ENCODE results near the gene B4GAT1. TPM values are rescaled to one million over a fixed set of nuclear protein-coding genes. Genes with fewer than 3 reads are reported as not detected.
A peak's percentile ranks its signal among the peaks of the same experiment; 100 is the strongest.

The B4GAT1 gene
- total and polyA plus RNA-seq, 9 of the 15 experiments (the other 6 are each of a cell fraction or from before 2014, with no cell fraction given), result 0.86 to 9.5 (median 3.8) TPM

GRCh38 chr11:66311965-66312548 is 35.4 kb downstream of the B4GAT1 start (continued):
- TF ChIP-seq ZNF23 (CRISPR knock-in tag; IDR thresholded peaks at IDR 0.05) (no peak), ZKSCAN1 (IDR thresholded peaks at IDR 0.05; ENCODE audit: low read depth, low read length) (no peak), ZNF253 (CRISPR knock-in tag; conservative IDR thresholded peaks at IDR 0.05) (no peak), ETV5 (CRISPR knock-in tag; IDR thresholded peaks at IDR 0.05; ENCODE audit: low read depth) (peak; percentile 23; the same call in 1 of the 2 replicates), ZNF395 (CRISPR knock-in tag; IDR thresholded peaks at IDR 0.05) (no peak), SOX6 (IDR thresholded peaks at IDR 0.05) (no peak), EHMT2 (IDR thresholded peaks at IDR 0.05) (no peak), SMARCA4 (IDR thresholded peaks at IDR 0.05) (peak; percentile 64; the same call in 1 of the 2 replicates), HNRNPK (IDR thresholded peaks at IDR 0.05; ENCODE audit: low read depth, low read length, poor library complexity, severe bottlenecking) (no peak), TFE3 (CRISPR knock-in tag; IDR thresholded peaks at IDR 0.05) (no peak), FOSL1 (tag; conservative IDR thresholded peaks at IDR 0.05) (no peak), ZSCAN32 (CRISPR knock-in tag; IDR thresholded peaks at IDR 0.05) (no peak), XRCC5 (IDR thresholded peaks at IDR 0.05; ENCODE audit: low read depth, low read length) (peak; percentile 87), ZNF589 (CRISPR knock-in tag; IDR thresholded peaks at IDR 0.05; ENCODE audit: low read depth) (no peak)
- TF ChIP-seq, protein P1, sequence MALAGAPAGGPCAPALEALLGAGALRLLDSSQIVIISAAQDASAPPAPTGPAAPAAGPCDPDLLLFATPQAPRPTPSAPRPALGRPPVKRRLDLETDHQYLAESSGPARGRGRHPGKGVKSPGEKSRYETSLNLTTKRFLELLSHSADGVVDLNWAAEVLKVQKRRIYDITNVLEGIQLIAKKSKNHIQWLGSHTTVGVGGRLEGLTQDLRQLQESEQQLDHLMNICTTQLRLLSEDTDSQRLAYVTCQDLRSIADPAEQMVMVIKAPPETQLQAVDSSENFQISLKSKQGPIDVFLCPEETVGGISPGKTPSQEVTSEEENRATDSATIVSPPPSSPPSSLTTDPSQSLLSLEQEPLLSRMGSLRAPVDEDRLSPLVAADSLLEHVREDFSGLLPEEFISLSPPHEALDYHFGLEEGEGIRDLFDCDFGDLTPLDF (CRISPR knock-in tag; IDR thresholded peaks at IDR 0.05), result 0 out of 2 replicates have a peak, but pooled peaks have one; percentile 80
- TF ChIP-seq, protein P2, sequence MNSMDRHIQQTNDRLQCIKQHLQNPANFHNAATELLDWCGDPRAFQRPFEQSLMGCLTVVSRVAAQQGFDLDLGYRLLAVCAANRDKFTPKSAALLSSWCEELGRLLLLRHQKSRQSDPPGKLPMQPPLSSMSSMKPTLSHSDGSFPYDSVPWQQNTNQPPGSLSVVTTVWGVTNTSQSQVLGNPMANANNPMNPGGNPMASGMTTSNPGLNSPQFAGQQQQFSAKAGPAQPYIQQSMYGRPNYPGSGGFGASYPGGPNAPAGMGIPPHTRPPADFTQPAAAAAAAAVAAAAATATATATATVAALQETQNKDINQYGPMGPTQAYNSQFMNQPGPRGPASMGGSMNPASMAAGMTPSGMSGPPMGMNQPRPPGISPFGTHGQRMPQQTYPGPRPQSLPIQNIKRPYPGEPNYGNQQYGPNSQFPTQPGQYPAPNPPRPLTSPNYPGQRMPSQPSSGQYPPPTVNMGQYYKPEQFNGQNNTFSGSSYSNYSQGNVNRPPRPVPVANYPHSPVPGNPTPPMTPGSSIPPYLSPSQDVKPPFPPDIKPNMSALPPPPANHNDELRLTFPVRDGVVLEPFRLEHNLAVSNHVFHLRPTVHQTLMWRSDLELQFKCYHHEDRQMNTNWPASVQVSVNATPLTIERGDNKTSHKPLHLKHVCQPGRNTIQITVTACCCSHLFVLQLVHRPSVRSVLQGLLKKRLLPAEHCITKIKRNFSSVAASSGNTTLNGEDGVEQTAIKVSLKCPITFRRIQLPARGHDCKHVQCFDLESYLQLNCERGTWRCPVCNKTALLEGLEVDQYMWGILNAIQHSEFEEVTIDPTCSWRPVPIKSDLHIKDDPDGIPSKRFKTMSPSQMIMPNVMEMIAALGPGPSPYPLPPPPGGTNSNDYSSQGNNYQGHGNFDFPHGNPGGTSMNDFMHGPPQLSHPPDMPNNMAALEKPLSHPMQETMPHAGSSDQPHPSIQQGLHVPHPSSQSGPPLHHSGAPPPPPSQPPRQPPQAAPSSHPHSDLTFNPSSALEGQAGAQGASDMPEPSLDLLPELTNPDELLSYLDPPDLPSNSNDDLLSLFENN (IDR thresholded peaks at IDR 0.05; ENCODE audit: low read depth in 2 of 2, low read length in 2 of 2), result 0 out of 4 replicates have a peak, but pooled peaks of 1 of the 2 experiments have one; percentile 7
- TF ChIP-seq, protein P3, sequence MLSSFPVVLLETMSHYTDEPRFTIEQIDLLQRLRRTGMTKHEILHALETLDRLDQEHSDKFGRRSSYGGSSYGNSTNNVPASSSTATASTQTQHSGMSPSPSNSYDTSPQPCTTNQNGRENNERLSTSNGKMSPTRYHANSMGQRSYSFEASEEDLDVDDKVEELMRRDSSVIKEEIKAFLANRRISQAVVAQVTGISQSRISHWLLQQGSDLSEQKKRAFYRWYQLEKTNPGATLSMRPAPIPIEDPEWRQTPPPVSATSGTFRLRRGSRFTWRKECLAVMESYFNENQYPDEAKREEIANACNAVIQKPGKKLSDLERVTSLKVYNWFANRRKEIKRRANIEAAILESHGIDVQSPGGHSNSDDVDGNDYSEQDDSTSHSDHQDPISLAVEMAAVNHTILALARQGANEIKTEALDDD (IDR thresholded peaks at IDR 0.05), result no peak
- TF ChIP-seq, protein P4, sequence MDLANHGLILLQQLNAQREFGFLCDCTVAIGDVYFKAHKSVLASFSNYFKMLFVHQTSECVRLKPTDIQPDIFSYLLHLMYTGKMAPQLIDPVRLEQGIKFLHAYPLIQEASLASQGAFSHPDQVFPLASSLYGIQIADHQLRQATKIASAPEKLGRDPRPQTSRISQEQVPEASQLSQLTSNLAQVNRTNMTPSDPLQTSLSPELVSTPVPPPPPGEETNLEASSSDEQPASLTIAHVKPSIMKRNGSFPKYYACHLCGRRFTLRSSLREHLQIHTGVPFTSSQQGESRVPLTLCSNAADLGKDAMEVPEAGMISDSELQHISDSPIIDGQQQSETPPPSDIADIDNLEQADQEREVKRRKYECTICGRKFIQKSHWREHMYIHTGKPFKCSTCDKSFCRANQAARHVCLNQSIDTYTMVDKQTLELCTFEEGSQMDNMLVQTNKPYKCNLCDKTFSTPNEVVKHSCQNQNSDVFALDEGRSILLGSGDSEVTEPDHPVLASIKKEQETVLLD (IDR thresholded peaks at IDR 0.05), result peak; percentile 74
